Measurements from ENCODE around the gene AGTR2.
"Not testable (repeated sequence)": the region's sequence is repeated elsewhere in the genome, so short reads cannot be mapped to it uniquely, and the experiment has no call there.

The AGTR2 gene

DNA sequence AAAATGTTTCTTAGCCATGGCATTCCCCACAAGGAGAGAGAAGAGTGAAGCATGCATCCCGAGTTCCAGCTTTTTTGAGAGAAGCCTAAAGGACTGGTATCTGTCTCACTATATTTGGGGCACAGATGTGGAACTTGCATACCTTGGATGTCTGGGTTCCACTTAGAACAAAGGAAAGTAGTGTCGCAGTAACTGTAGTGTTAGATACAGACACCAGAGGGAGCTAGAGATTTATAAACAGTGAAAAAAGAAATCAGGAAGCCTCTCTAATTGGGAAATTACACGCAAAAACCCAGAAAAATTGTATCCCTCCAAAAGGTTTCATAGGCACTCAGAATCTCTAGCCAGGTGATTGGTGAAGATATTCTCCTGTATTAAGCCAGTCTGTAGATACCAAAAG lies 34.4 kb downstream of the AGTR2 start:
- Histone ChIP-seq H3K27ac (ENCODE audit: poor library complexity, severe bottlenecking) (no peak overlapping the region), H3K4me1 (ENCODE audit: insufficient read depth, poor library complexity, severe bottlenecking) (no peaks in the 10 kb centered on the region), H3K9me3 (ENCODE audit: severe bottlenecking) (no peaks in the 10 kb centered on the region), H3K4me3 (ENCODE audit: severe bottlenecking) (no peak overlapping the region), H3K36me3 (ENCODE audit: low read depth) (no peaks in the 10 kb centered on the region), H3K27me3 (ENCODE audit: insufficient read depth, poor library complexity, severe bottlenecking) (no peaks in the 10 kb centered on the region)
- DNase-seq (ENCODE audit: low spot score): no peak
- TF ChIP-seq, protein P1, sequence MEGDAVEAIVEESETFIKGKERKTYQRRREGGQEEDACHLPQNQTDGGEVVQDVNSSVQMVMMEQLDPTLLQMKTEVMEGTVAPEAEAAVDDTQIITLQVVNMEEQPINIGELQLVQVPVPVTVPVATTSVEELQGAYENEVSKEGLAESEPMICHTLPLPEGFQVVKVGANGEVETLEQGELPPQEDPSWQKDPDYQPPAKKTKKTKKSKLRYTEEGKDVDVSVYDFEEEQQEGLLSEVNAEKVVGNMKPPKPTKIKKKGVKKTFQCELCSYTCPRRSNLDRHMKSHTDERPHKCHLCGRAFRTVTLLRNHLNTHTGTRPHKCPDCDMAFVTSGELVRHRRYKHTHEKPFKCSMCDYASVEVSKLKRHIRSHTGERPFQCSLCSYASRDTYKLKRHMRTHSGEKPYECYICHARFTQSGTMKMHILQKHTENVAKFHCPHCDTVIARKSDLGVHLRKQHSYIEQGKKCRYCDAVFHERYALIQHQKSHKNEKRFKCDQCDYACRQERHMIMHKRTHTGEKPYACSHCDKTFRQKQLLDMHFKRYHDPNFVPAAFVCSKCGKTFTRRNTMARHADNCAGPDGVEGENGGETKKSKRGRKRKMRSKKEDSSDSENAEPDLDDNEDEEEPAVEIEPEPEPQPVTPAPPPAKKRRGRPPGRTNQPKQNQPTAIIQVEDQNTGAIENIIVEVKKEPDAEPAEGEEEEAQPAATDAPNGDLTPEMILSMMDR (IDR thresholded peaks at IDR 0.05; ENCODE audit: poor library complexity, severe bottlenecking): peak; percentile 70
- ATAC-seq (ENCODE audit: low read depth): no peak

DNA sequence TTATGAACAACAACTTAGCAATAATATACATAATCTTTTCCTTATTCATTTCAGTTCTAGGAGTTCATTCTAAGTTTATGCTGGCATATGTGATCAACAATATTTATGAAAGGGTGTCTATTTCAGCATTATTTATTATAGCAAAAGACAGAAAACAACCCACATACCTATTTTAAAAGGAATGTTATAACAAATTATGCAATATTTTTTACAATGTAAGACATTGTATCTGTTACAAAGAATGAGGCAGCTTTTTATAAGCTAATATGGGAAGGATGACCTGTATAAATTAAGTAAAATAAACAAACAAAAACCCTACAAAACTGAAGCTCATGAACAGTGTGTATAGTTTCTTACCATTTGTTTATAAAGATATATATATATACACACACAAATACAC lies 42.7 kb downstream of the AGTR2 start:
- DNase-seq (ENCODE audit: low spot score) (no peak), ATAC-seq (ENCODE audit: low read depth) (no peak)
- Histone ChIP-seq H3K9me3 (ENCODE audit: severe bottlenecking) (no peaks in the 10 kb centered on the region), H3K4me3 (ENCODE audit: severe bottlenecking) (no peak overlapping the region), H3K36me3 (ENCODE audit: low read depth) (no peaks in the 10 kb centered on the region), H3K27me3 (ENCODE audit: insufficient read depth, poor library complexity, severe bottlenecking) (no peaks in the 10 kb centered on the region), H3K4me1 (ENCODE audit: insufficient read depth, poor library complexity, severe bottlenecking) (no peaks in the 10 kb centered on the region), H3K27ac (ENCODE audit: poor library complexity, severe bottlenecking) (no peak overlapping the region)
- TF ChIP-seq, protein P1 (IDR thresholded peaks at IDR 0.05; ENCODE audit: poor library complexity, severe bottlenecking): no peak

DNA sequence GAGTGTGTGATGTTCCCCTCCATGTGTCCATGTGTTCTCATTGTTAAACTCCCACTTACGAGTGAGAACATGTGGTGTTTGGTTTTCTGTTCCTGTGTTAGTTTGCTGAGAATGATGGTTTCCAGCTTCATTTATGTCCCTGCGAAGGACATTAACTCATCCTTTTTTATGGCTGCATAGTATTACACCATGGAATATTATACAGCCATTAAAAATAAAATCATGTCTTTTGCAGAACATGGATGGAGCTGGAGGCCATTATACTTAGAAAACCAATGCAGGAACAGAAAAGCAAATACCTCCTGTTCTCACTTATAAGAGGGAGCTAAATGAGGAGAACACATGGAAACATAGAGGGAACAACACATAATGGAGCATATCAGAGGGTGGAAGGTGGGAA lies 46.5 kb downstream of the AGTR2 start:
- not testable (repeated sequence) for ATAC-seq (ENCODE audit: low read depth); H3K36me3 ChIP-seq (ENCODE audit: low read depth); H3K9me3 ChIP-seq (ENCODE audit: severe bottlenecking); H3K4me3 ChIP-seq (ENCODE audit: severe bottlenecking); DNase-seq (ENCODE audit: low spot score); H3K4me1 ChIP-seq (ENCODE audit: insufficient read depth, poor library complexity, severe bottlenecking); H3K27me3 ChIP-seq (ENCODE audit: insufficient read depth, poor library complexity, severe bottlenecking); H3K27ac ChIP-seq (ENCODE audit: poor library complexity, severe bottlenecking)
